ENCODE results near the gene NOD2. TPM values are rescaled to one million over a fixed set of nuclear protein-coding genes. Genes with fewer than 3 reads are reported as not detected.

Gene NOD2
- total RNA-seq, 1 experiment from 2014 or later = 0.07 TPM

GRCh38 chr16:50652836-50653425 is 40.5 kb upstream of the NOD2 start:
- no TSS peak for BruUV-seq (replicated peaks)
- H3K4me1 ChIP-seq (ENCODE audit: insufficient read depth, low read length) = no peaks in the 10 kb centered on the region
- CTCF ChIA-PET = no interaction called here
- DNase-seq = no peak
- no peaks in the 10 kb centered on the region for H3K36me3 ChIP-seq (ENCODE audit: low read depth, low read length)
- no peaks in the 10 kb centered on the region for H3K27me3 ChIP-seq (ENCODE audit: low read length)
- no peak overlapping the region for H3K9ac ChIP-seq (ENCODE audit: low read length)
- no peak overlapping the region for H3K4me2 ChIP-seq (ENCODE audit: low read length)
- no peaks in the 10 kb centered on the region for H4K20me1 ChIP-seq (ENCODE audit: low read length)
- H3K4me3 ChIP-seq (ENCODE audit: low read length) = no peak overlapping the region
- H2AFZ ChIP-seq (ENCODE audit: low read length) = no peak overlapping the region
- no peaks in the 10 kb centered on the region for H3F3A ChIP-seq (ENCODE audit: low read length, unreplicated experiment)
- no peak for TF ChIP-seq CTCF (conservative IDR thresholded peaks at IDR 0.05; ENCODE audit: low read depth, low read length)
- TF ChIP-seq EZH2phosphoT487 (IDR thresholded peaks at IDR 0.05; ENCODE audit: borderline replicate concordance, low read length) = no peak
- no peak for TF ChIP-seq EZH2 (IDR thresholded peaks at IDR 0.05; ENCODE audit: low read length, unreplicated experiment)
- no peaks in the 10 kb centered on the region for H3K79me2 ChIP-seq (ENCODE audit: low read length)
- no peak overlapping the region for H3K27ac ChIP-seq (ENCODE audit: low read length)
- ATAC-seq = no peak
- H3K9me2 ChIP-seq (replicated peaks; ENCODE audit: low read length) = no peaks in the 10 kb centered on the region
- POLR2A ChIA-PET (ENCODE audit: unreplicated experiment) = no interaction called here
- intact Hi-C loops (cut with micrococcal nuclease) = no loop called here
- no peaks in the 10 kb centered on the region for H3K9me3 ChIP-seq (ENCODE audit: low read length)

GRCh38 chr16:50653633-50654519 is 39.5 kb upstream of the NOD2 start:
- no peak overlapping the region for H3K4me3 ChIP-seq (ENCODE audit: low read length)
- TF ChIP-seq CTCF (conservative IDR thresholded peaks at IDR 0.05; ENCODE audit: low read depth, low read length) (no peak), EZH2phosphoT487 (IDR thresholded peaks at IDR 0.05; ENCODE audit: borderline replicate concordance, low read length) (no peak), EZH2 (IDR thresholded peaks at IDR 0.05; ENCODE audit: low read length, unreplicated experiment) (no peak)
- H2AFZ ChIP-seq (ENCODE audit: low read length) = no peak overlapping the region
- no peaks in the 10 kb centered on the region for H3K79me2 ChIP-seq (ENCODE audit: low read length)
- H3K27ac ChIP-seq (ENCODE audit: low read length) = no peak overlapping the region
- no peak overlapping the region for H3K4me2 ChIP-seq (ENCODE audit: low read length)
- H3K27me3 ChIP-seq (ENCODE audit: low read length) = no peaks in the 10 kb centered on the region
- H3K4me1 ChIP-seq (ENCODE audit: insufficient read depth, low read length) = no peaks in the 10 kb centered on the region
- no TSS peak for BruUV-seq (replicated peaks)
- no peak for DNase-seq
- no peak overlapping the region for H3K9ac ChIP-seq (ENCODE audit: low read length)
- ATAC-seq = no peak
- no peaks in the 10 kb centered on the region for H3K9me3 ChIP-seq (ENCODE audit: low read length)
- POLR2A ChIA-PET (ENCODE audit: unreplicated experiment) = no interaction called here
- H3K36me3 ChIP-seq (ENCODE audit: low read depth, low read length) = no peaks in the 10 kb centered on the region
- CTCF ChIA-PET = no interaction called here
- H3K9me2 ChIP-seq (replicated peaks; ENCODE audit: low read length) = no peaks in the 10 kb centered on the region
- intact Hi-C loops (cut with micrococcal nuclease) = no loop called here
- no peaks in the 10 kb centered on the region for H3F3A ChIP-seq (ENCODE audit: low read length, unreplicated experiment)
- no peaks in the 10 kb centered on the region for H4K20me1 ChIP-seq (ENCODE audit: low read length)

- H3K36me3 ChIP-seq (ENCODE audit: low read depth, low read length) = no peaks in the 10 kb centered on the region
- H3K4me2 ChIP-seq (ENCODE audit: low read length) = no peak overlapping the region
- no peaks in the 10 kb centered on the region for H4K20me1 ChIP-seq (ENCODE audit: low read length)
- no peak for ATAC-seq
- no peak overlapping the region for H3K27ac ChIP-seq (ENCODE audit: low read length)
- H3K27me3 ChIP-seq (ENCODE audit: low read length) = no peaks in the 10 kb centered on the region
- H3F3A ChIP-seq (ENCODE audit: low read length, unreplicated experiment) = no peaks in the 10 kb centered on the region
- no peaks in the 10 kb centered on the region for H3K9me2 ChIP-seq (replicated peaks; ENCODE audit: low read length)
- H3K79me2 ChIP-seq (ENCODE audit: low read length) = no peaks in the 10 kb centered on the region
- H3K4me1 ChIP-seq (ENCODE audit: insufficient read depth, low read length) = no peaks in the 10 kb centered on the region
- CTCF ChIA-PET = no interaction called here
- H2AFZ ChIP-seq (ENCODE audit: low read length) = no peak overlapping the region
- intact Hi-C loops (cut with micrococcal nuclease) = no loop called here
- H3K4me3 ChIP-seq (ENCODE audit: low read length) = no peak overlapping the region
- POLR2A ChIA-PET (ENCODE audit: unreplicated experiment) = no interaction called here
- no peak for TF ChIP-seq EZH2phosphoT487 (IDR thresholded peaks at IDR 0.05; ENCODE audit: borderline replicate concordance, low read length)
- no peak for TF ChIP-seq EZH2 (IDR thresholded peaks at IDR 0.05; ENCODE audit: low read length, unreplicated experiment)
- TF ChIP-seq CTCF (conservative IDR thresholded peaks at IDR 0.05; ENCODE audit: low read depth, low read length) = no peak
- no peak for DNase-seq
- H3K9ac ChIP-seq (ENCODE audit: low read length) = no peak overlapping the region
- BruUV-seq (replicated peaks) = no TSS peak
- H3K9me3 ChIP-seq (ENCODE audit: low read length) = no peaks in the 10 kb centered on the region
Measured at GRCh38 chr16:50655558-50656055, 37.8 kb upstream of the NOD2 start.

Data from PC-3 (cell line).